SK-N-SH treated with all-trans-retinoic acid at 6 μM for 48 hours (cell line): ENCODE data around the gene MVK.

Experiments
- ATAC-seq: fragments of 200-7000 bp; cut with Tn5 transposase; 3 replicates; pipeline ENCODE4 v1.9.1; 2020; ENCODE audit warnings: mild to moderate bottlenecking, moderate library complexity
- ARNTL ChIP-seq: fragments of 450-650 bp; formaldehyde crosslinking; IDR thresholded peaks from 2 replicates; pipeline ENCODE4 v1.5.0; 2020; ENCODE audit warnings: low read depth, mild to moderate bottlenecking, moderate library complexity, borderline replicate concordance
- BACH2 ChIP-seq: fragments of 250-450 bp; sonication (Bioruptor Pico); IDR thresholded peaks from 2 replicates; pipeline ENCODE4 v1.9.0; 2021; ENCODE audit warnings: mild to moderate bottlenecking, borderline replicate concordance
- CSDC2 ChIP-seq: fragments of 250-450 bp; sonication (Bioruptor Pico); IDR thresholded peaks from 2 replicates; pipeline ENCODE4 v1.5.0; 2020; ENCODE audit warnings: mild to moderate bottlenecking, moderate library complexity
- ESRRG ChIP-seq: fragments of 250-450 bp; sonication (Bioruptor Pico); IDR thresholded peaks from 2 replicates; pipeline ENCODE4 v1.6.1; 2021; ENCODE audit warnings: mild to moderate bottlenecking
- GLIS3 ChIP-seq: fragments of 250-450 bp; sonication (Bioruptor Pico); IDR thresholded peaks from 2 replicates; pipeline ENCODE4 v1.5.0; 2020; ENCODE audit warnings: mild to moderate bottlenecking, moderate library complexity
- ISL1 ChIP-seq: fragments of 250-450 bp; sonication (Bioruptor Pico); IDR thresholded peaks from 2 replicates; pipeline ENCODE4 v2.1.2; 2022; ENCODE audit warnings: mild to moderate bottlenecking, moderate library complexity
- OSR1 ChIP-seq: fragments of 250-450 bp; sonication (Bioruptor Pico); IDR thresholded peaks from 2 replicates; pipeline ENCODE4 v1.8.0; 2022; ENCODE audit warnings: moderate library complexity, mild to moderate bottlenecking, inconsistent platforms
- PPARA ChIP-seq: fragments of 250-450 bp; sonication (Bioruptor Pico); IDR thresholded peaks from 2 replicates; pipeline ENCODE4 v1.5.0; 2020; ENCODE audit warnings: mild to moderate bottlenecking, borderline replicate concordance
- RARB ChIP-seq: fragments of 250-450 bp; sonication (Bioruptor Pico); IDR thresholded peaks from 2 replicates; pipeline ENCODE4 v1.8.0; 2021; ENCODE audit warnings: mild to moderate bottlenecking, moderate library complexity
- SNAI2 ChIP-seq: fragments of 250-450 bp; sonication (Bioruptor Pico); IDR thresholded peaks from 2 replicates; pipeline ENCODE4 v1.5.0; 2020; ENCODE audit warnings: mild to moderate bottlenecking, moderate library complexity
- TCF4 ChIP-seq: fragments of 250-450 bp; sonication (Bioruptor Pico); IDR thresholded peaks from 2 replicates; pipeline ENCODE4 v1.8.0; 2021; ENCODE audit warnings: mild to moderate bottlenecking, moderate library complexity, borderline replicate concordance
- TOX ChIP-seq: fragments of 250-450 bp; sonication (Bioruptor Pico); IDR thresholded peaks from 2 replicates; pipeline ENCODE4 v1.8.0; 2021; ENCODE audit warnings: mild to moderate bottlenecking, moderate library complexity, borderline replicate concordance
- ZC3H10 ChIP-seq: fragments of 250-450 bp; sonication (Bioruptor Pico); IDR thresholded peaks from 2 replicates; pipeline ENCODE4 v1.5.1; 2021; ENCODE audit warnings: mild to moderate bottlenecking, moderate library complexity
- ZFP3 ChIP-seq: fragments of 250-450 bp; sonication (Bioruptor Pico); IDR thresholded peaks from 2 replicates; pipeline ENCODE4 v1.5.0; 2020; ENCODE audit warnings: mild to moderate bottlenecking, moderate library complexity
- ZFP30 ChIP-seq: fragments of 450-650 bp; formaldehyde crosslinking; IDR thresholded peaks from 2 replicates; pipeline ENCODE4 v1.5.0; 2022; ENCODE audit warnings: mild to moderate bottlenecking, moderate library complexity
- ZNF565 ChIP-seq: fragments of 450-650 bp; formaldehyde crosslinking; conservative IDR thresholded peaks from 2 replicates; pipeline ENCODE4 v1.5.0; 2020; ENCODE audit warnings: low read depth, mild to moderate bottlenecking, moderate library complexity
- ZNF70 ChIP-seq: fragments of 450-650 bp; formaldehyde crosslinking; IDR thresholded peaks from 2 replicates; pipeline ENCODE4 v1.5.0; 2020; ENCODE audit warnings: mild to moderate bottlenecking, moderate library complexity
- ZNF8 ChIP-seq: fragments of 450-650 bp; formaldehyde crosslinking; IDR thresholded peaks from 2 replicates; pipeline ENCODE4 v1.5.0; 2020; ENCODE audit warnings: mild to moderate bottlenecking, moderate library complexity
- TF ChIP-seq, protein P1 (sequence below): fragments of 250-450 bp; sonication (Bioruptor Pico); IDR thresholded peaks from 2 replicates; pipeline ENCODE4 v1.5.1; 2021; ENCODE audit warnings: mild to moderate bottlenecking, moderate library complexity
- TF ChIP-seq, protein P2 (sequence below): fragments of 250-450 bp; sonication (Bioruptor Pico); IDR thresholded peaks from 2 replicates; pipeline ENCODE4 v1.5.0; 2020; ENCODE audit warnings: mild to moderate bottlenecking, moderate library complexity
- TF ChIP-seq, protein P3 (sequence below): fragments of 250-450 bp; sonication (Bioruptor Pico); IDR thresholded peaks from 2 replicates; pipeline ENCODE4 v1.8.0; 2021; ENCODE audit warnings: low read depth, mild to moderate bottlenecking, moderate library complexity, borderline replicate concordance

MVK gene

DNA sequence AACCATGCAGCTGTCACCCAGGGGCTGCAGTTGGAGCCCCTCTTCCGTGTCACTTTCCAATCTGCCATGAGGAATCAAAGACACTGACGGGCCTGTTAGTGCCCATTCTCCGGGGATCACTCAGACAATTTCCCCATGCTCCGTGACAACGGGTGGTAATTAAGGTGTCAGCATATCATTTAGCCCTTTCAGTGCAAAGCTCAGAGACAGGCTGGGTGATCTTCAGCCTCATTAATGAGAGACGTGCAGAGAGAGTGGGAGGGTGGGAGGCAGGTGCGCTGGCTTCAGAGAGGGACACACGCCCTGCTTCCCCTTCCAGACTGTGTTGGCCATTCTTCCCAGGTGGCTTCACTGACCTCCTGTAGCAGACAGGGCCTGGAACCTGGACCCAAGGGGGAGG lies 58.7 kb downstream of the MVK start (continued):
- TF ChIP-seq ZNF70 (no peak), ARNTL (CRISPR knock-in tag) (no peak), ISL1 (CRISPR knock-in tag) (no peak), TCF4 (CRISPR knock-in tag) (no peak)
- TF ChIP-seq, protein P1, sequence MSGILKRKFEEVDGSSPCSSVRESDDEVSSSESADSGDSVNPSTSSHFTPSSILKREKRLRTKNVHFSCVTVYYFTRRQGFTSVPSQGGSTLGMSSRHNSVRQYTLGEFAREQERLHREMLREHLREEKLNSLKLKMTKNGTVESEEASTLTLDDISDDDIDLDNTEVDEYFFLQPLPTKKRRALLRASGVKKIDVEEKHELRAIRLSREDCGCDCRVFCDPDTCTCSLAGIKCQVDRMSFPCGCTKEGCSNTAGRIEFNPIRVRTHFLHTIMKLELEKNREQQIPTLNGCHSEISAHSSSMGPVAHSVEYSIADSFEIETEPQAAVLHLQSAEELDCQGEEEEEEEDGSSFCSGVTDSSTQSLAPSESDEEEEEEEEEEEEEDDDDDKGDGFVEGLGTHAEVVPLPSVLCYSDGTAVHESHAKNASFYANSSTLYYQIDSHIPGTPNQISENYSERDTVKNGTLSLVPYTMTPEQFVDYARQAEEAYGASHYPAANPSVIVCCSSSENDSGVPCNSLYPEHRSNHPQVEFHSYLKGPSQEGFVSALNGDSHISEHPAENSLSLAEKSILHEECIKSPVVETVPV = no peak
- TF ChIP-seq, all 23 proteins: peak for 0

DNA sequence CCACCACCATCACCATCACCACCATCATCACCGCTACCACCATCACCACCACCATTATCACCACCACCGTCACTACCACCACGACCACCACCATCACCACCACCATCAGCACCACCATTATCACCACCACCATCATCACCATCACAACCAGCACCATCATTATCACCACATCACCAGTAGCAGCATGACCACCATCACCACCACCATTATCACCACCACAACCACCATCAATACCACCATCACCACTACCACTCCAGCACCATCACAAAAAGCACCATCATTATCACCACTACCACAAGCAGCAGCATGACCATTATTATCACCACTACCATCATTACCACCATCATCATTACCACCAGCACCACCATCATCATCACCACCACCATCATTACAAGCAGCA lies 62.1 kb downstream of the MVK start:
- ATAC-seq = no peak
- TF ChIP-seq ISL1 (CRISPR knock-in tag) (no peak), ZC3H10 (CRISPR knock-in tag) (no peak), TOX (CRISPR knock-in tag) (no peak), CSDC2 (CRISPR knock-in tag) (no peak), OSR1 (CRISPR knock-in tag) (no peak), TCF4 (CRISPR knock-in tag) (no peak), ZFP30 (no peak), ZNF8 (no peak), ZFP3 (CRISPR knock-in tag) (no peak), ZNF565 (CRISPR knock-in tag) (no peak), BACH2 (CRISPR knock-in tag) (no peak), GLIS3 (no peak)
- TF ChIP-seq, all 23 proteins: peak for 0

DNA sequence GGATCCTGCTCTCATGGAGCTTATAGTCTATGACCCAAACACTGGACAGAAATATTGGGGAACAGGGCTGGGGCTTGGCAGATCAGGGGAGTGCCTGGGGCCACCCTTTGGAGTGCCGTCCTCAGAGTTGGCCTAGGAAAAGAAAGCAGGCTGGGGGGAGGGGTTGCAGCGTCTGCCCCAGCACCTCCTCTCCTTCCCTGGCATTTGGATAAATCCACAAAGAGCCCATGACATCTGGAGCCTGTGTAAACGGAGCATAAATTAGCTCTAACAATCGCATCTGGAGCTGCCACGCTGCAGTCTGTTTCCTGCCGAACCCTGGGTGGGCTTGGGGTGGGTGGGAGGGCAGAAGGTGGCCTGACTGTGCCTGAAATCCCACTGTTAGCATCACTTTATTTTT lies 63.8 kb downstream of the MVK start:
- no peak for TF ChIP-seq BACH2 (CRISPR knock-in tag)
- no peak for TF ChIP-seq TCF4 (CRISPR knock-in tag)
- TF ChIP-seq, protein P2, sequence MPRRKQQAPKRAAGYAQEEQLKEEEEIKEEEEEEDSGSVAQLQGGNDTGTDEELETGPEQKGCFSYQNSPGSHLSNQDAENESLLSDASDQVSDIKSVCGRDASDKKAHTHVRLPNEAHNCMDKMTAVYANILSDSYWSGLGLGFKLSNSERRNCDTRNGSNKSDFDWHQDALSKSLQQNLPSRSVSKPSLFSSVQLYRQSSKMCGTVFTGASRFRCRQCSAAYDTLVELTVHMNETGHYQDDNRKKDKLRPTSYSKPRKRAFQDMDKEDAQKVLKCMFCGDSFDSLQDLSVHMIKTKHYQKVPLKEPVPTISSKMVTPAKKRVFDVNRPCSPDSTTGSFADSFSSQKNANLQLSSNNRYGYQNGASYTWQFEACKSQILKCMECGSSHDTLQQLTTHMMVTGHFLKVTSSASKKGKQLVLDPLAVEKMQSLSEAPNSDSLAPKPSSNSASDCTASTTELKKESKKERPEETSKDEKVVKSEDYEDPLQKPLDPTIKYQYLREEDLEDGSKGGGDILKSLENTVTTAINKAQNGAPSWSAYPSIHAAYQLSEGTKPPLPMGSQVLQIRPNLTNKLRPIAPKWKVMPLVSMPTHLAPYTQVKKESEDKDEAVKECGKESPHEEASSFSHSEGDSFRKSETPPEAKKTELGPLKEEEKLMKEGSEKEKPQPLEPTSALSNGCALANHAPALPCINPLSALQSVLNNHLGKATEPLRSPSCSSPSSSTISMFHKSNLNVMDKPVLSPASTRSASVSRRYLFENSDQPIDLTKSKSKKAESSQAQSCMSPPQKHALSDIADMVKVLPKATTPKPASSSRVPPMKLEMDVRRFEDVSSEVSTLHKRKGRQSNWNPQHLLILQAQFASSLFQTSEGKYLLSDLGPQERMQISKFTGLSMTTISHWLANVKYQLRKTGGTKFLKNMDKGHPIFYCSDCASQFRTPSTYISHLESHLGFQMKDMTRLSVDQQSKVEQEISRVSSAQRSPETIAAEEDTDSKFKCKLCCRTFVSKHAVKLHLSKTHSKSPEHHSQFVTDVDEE = no peak
- TF ChIP-seq ZFP3 (CRISPR knock-in tag) = no peak
- no peak for TF ChIP-seq TOX (CRISPR knock-in tag)
- no peak for TF ChIP-seq GLIS3
- TF ChIP-seq, protein P3, sequence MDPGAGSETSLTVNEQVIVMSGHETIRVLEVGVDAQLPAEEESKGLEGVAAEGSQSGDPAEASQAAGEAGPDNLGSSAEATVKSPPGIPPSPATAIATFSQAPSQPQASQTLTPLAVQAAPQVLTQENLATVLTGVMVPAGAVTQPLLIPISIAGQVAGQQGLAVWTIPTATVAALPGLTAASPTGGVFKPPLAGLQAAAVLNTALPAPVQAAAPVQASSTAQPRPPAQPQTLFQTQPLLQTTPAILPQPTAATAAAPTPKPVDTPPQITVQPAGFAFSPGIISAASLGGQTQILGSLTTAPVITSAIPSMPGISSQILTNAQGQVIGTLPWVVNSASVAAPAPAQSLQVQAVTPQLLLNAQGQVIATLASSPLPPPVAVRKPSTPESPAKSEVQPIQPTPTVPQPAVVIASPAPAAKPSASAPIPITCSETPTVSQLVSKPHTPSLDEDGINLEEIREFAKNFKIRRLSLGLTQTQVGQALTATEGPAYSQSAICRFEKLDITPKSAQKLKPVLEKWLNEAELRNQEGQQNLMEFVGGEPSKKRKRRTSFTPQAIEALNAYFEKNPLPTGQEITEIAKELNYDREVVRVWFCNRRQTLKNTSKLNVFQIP = no peak
- no peak for TF ChIP-seq PPARA (CRISPR knock-in tag)
- TF ChIP-seq ISL1 (CRISPR knock-in tag) = no peak
- TF ChIP-seq ESRRG (CRISPR knock-in tag) = no peak
- no peak for TF ChIP-seq ZNF70
- TF ChIP-seq ARNTL (CRISPR knock-in tag) = no peak
- ATAC-seq = no peak

DNA sequence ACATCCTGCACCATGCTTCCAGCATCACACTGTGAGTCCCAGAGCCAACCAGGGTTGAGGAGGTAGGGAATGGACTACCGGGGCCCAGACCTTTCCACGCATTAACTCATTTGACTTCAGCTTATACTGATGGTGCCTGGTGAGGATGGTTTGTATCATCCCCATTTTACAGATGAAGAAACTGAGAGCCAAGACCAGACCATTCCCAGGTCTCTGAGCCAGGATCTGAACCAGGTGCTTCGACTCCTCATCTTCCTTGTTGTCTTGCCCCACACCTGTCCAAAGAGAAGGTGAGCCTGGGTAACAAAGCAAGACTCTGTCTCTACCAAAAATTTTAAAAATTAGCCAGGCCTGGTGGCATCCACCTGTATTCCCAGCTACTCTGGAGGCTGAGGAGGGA lies 64.4 kb downstream of the MVK start:
- TF ChIP-seq, protein P2 = no peak
- TF ChIP-seq ZFP3 (CRISPR knock-in tag) (no peak), TCF4 (CRISPR knock-in tag) (no peak), RARB (CRISPR knock-in tag) (no peak), ZNF8 (no peak), ISL1 (CRISPR knock-in tag) (no peak), ZNF565 (CRISPR knock-in tag) (no peak), CSDC2 (CRISPR knock-in tag) (no peak), ZFP30 (no peak), SNAI2 (no peak), OSR1 (CRISPR knock-in tag) (no peak), ARNTL (CRISPR knock-in tag) (no peak)
- TF ChIP-seq, protein P1 = no peak
- ATAC-seq = no peak
